Parathyroid adenoma (tissue), 2 donors: ENCODE data around the gene FARS2.

Source experiments
- H2AFZ ChIP-seq: fragments of 300-600 bp; sonication (generic); one replicate; pipeline ENCODE4 v1.7.0; 2017; ENCODE audit warnings: antibody characterized with exemption, mild to moderate bottlenecking
- H3K27ac ChIP-seq: fragments of 300-600 bp; sonication (generic); one replicate; pipeline ENCODE4 v1.7.0; 2017
- H3K27me3 ChIP-seq: fragments of 300-600 bp; sonication (generic); one replicate; pipeline ENCODE4 v1.7.0; 2017; ENCODE audit warnings: low read length; ENCODE audit not compliant: control insufficient read depth, insufficient read depth
- H3K36me3 ChIP-seq: fragments of 300-600 bp; sonication (generic); one replicate; pipeline ENCODE4 v1.7.0; 2017; ENCODE audit warnings: low read length; ENCODE audit not compliant: control insufficient read depth, insufficient read depth
- H3K4me1 ChIP-seq: fragments of 300-600 bp; sonication (generic); one replicate; pipeline ENCODE4 v1.7.0; 2017; ENCODE audit warnings: control low read depth
- H3K4me2 ChIP-seq: fragments of 300-600 bp; sonication (generic); one replicate; pipeline ENCODE4 v1.7.0; 2017; ENCODE audit warnings: low read length
- H3K4me3 ChIP-seq: fragments of 300-600 bp; sonication (generic); one replicate; pipeline ENCODE4 v1.7.0; 2017; ENCODE audit warnings: low read depth, low read length
- H3K79me2 ChIP-seq: fragments of 300-600 bp; sonication (generic); one replicate; pipeline ENCODE4 v1.7.0; 2017; ENCODE audit warnings: control low read depth
- H3K9ac ChIP-seq: fragments of 300-600 bp; sonication (generic); one replicate; pipeline ENCODE4 v1.7.0; 2017; ENCODE audit warnings: mild to moderate bottlenecking
- H3K9me3 ChIP-seq: fragments of 300-600 bp; sonication (generic); one replicate; pipeline ENCODE4 v1.7.0; 2017; ENCODE audit warnings: low read length; ENCODE audit not compliant: control insufficient read depth
- TF ChIP-seq, protein P1 (sequence below): fragments of 300-600 bp; sonication (generic); IDR thresholded peaks from one replicate; pipeline ENCODE4 v1.7.0; 2017; ENCODE audit warnings: antibody characterized with exemption, mild to moderate bottlenecking
- donor health status: primary hyperparathyroidism.

The FARS2 gene

DNA sequence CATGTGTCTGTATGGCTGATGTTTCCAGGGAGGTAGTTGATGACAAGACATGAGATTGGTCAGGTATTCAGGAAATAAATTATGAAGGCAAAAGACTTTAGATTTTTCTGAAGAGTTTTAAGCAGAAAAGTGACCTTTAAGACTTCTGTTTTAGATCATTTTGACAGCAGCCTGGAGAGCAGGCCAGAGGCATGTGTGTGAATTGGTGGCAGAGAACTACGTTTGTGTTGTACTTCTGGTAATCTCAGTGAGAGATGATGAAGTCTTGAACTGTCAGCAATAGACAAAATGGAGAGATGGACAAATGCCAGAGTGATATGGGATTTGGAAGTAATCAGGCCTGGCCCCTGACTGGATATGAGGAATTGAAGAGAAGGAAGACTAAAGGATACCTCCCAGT, 30.8 kb downstream of the FARS2 start:
- H3K36me3 ChIP-seq: no peaks in the 10 kb centered on the region
- H3K79me2 ChIP-seq: peaks cover 13% of the 10 kb centered on the region
- H3K9ac ChIP-seq: no peak overlapping the region
- H2AFZ ChIP-seq: no peak overlapping the region
- H3K27ac ChIP-seq: no peak overlapping the region
- no peak overlapping the region for H3K4me3 ChIP-seq
- H3K4me2 ChIP-seq: no peak overlapping the region
- H3K4me1 ChIP-seq: no peaks in the 10 kb centered on the region
- no peaks in the 10 kb centered on the region for H3K9me3 ChIP-seq
- no peaks in the 10 kb centered on the region for H3K27me3 ChIP-seq
- TF ChIP-seq, protein P1, sequence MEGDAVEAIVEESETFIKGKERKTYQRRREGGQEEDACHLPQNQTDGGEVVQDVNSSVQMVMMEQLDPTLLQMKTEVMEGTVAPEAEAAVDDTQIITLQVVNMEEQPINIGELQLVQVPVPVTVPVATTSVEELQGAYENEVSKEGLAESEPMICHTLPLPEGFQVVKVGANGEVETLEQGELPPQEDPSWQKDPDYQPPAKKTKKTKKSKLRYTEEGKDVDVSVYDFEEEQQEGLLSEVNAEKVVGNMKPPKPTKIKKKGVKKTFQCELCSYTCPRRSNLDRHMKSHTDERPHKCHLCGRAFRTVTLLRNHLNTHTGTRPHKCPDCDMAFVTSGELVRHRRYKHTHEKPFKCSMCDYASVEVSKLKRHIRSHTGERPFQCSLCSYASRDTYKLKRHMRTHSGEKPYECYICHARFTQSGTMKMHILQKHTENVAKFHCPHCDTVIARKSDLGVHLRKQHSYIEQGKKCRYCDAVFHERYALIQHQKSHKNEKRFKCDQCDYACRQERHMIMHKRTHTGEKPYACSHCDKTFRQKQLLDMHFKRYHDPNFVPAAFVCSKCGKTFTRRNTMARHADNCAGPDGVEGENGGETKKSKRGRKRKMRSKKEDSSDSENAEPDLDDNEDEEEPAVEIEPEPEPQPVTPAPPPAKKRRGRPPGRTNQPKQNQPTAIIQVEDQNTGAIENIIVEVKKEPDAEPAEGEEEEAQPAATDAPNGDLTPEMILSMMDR: no peak

DNA sequence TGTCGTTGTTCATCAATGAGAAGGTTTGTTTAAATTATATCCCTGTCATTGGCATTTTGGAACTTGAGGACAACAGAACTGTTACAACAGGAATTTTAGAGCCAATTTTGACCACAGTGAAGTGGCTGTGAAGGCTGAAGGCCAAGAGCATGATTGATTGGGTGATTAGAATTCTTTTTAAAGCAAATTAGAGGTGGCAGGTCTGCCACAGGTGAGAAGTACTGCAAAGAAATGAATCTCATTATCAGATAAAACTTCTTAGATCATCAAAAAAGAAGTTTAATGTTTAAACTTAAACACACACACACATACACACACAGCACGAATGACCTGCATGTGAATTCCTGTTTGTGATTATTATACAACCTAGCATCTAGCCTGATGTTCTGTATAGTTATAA, 32.4 kb downstream of the FARS2 start:
- H3K27ac ChIP-seq: no peak overlapping the region
- TF ChIP-seq, protein P1: no peak
- no peaks in the 10 kb centered on the region for H3K9me3 ChIP-seq
- H3K36me3 ChIP-seq: no peaks in the 10 kb centered on the region
- no peak overlapping the region for H3K4me2 ChIP-seq
- H3K27me3 ChIP-seq: no peaks in the 10 kb centered on the region
- no peaks in the 10 kb centered on the region for H3K4me1 ChIP-seq
- H3K79me2 ChIP-seq: peaks cover 13% of the 10 kb centered on the region
- no peak overlapping the region for H3K9ac ChIP-seq
- no peak overlapping the region for H3K4me3 ChIP-seq
- H2AFZ ChIP-seq: no peak overlapping the region

DNA sequence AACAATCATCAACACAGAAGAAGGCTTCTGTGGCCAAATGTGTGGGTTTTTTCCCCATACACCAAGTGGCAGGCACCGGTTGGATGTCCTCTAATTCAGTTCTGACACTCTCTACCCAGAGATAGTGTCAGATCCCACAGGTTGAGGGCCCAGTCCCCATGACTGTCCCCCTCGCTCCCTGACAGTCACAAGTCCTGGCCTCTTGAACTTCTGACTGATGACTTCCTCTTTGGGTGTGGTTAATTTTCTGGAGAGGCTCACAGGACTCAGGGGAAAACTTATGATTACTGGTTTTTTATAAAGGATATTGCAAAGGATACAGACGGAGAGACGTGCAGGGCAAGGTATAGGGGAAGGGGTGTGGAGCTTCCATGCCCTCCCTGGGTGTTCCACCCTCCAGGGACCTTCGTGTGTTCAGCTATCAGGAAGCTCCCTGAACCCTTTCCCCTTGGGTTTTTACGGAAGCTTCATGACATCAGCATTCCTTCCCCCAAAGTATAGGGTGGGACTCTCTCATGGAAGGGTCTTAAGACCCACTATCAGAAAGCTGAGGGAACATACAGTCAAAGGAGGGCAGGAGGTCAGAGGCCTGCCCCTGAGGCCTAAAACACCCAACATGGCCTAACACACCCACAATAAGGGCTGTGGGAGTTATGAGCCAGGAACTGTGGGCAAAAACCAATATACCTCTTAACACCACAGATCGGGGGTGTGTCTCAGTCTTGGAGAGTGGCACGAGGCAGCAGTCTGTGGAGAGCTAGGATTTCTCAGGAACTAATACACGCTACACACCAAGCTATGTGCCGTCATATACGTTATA, 33.3 kb downstream of the FARS2 start:
- TF ChIP-seq, protein P1: no peak
- peaks cover 13% of the 10 kb centered on the region for H3K79me2 ChIP-seq
- H3K36me3 ChIP-seq: no peaks in the 10 kb centered on the region

DNA sequence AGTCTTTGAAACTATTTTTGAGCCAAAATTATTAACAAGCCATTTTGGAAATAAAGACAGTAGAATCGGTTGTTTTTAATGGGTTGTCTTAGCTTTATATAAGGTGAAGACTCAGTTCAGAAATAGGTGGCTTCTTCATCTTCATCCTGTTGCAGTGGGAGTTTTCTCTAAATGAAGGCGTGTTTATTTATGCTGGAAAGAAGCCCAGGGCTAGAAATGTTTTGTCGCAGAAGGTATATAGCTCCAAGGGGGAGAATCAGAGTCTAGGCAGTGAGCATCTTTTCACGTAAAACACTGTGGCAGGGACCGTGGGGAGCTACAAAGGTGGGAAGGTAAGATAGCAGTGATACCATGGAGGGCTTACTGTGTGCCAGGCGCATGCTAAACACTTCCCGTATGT, 34.3 kb downstream of the FARS2 start:
- H3K4me2 ChIP-seq: no peak overlapping the region
- no peaks in the 10 kb centered on the region for H3K27me3 ChIP-seq
- H2AFZ ChIP-seq: no peak overlapping the region
- no peak overlapping the region for H3K9ac ChIP-seq
- no peaks in the 10 kb centered on the region for H3K9me3 ChIP-seq
- no peaks in the 10 kb centered on the region for H3K4me1 ChIP-seq
- TF ChIP-seq, protein P1: no peak
- no peak overlapping the region for H3K27ac ChIP-seq
- H3K36me3 ChIP-seq: no peaks in the 10 kb centered on the region
- H3K4me3 ChIP-seq: no peak overlapping the region
- peaks cover 12% of the 10 kb centered on the region for H3K79me2 ChIP-seq

More for the DNA sequence above, 33.3 kb downstream of the FARS2 start:
- Histone ChIP-seq H3K4me2 (no peak overlapping the region), H3K4me3 (no peak overlapping the region), H2AFZ (no peak overlapping the region), H3K27me3 (no peaks in the 10 kb centered on the region), H3K9ac (no peak overlapping the region), H3K4me1 (no peaks in the 10 kb centered on the region), H3K27ac (peak overlapping the region; percentile 7), H3K9me3 (no peaks in the 10 kb centered on the region)
